ENCODE results near the gene SHISAL1.

Gene SHISAL1

DNA sequence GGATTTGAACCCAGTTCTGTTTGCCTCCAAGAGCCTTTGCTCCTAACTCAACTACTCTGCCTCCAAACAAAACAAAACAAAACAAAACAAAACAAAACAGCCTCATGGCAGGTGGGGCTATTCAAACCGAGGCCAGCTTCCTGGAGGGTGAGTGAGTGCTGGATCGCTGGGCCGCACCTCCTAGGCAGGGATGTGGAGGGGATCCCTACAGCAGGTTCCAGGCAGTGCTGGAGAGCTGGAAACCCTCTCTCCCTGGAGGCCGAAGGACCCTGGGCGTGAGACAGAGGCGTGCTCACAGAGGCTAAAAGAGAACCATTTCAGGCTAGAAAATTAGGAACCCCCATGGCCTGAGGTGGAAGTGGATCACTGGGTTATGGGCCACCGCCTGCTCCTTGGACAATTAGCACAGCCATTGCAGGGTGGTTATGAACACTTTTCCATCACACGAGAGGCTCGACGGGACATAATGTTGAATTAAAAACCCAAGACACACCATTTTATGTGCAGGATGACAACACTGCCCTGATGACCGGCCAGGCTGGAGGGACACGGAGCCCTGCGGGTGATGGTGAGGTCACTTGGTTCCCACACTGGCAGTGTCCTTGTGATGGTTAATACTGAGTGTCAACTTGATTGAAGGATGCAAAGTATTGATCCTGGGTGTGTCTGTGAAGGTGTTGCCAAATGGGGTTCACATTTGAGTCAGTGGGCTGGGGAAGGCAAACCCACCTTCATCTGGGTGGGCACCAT lies 35.2 kb downstream of the SHISAL1 start:
- 86% methylated on average over 13 of the region's 13 CpGs for WGBS
- no peak overlapping the region for H4K91ac ChIP-seq (ENCODE audit: low read length)

GRCh38 chr22:44276706-44277356 lies 35.9 kb downstream of the SHISAL1 start:
- no peak overlapping the region for H3K9ac ChIP-seq (ENCODE audit: low read length)

More for the DNA sequence above, 35.2 kb downstream of the SHISAL1 start:
- no peak for DNase-seq
- no peak overlapping the region for H4K8ac ChIP-seq (ENCODE audit: low read length)
- H3K27ac ChIP-seq (ENCODE audit: low read length, poor library complexity, severe bottlenecking) = no peak overlapping the region
- no peak overlapping the region for H3K18ac ChIP-seq (ENCODE audit: low read depth in 1 of 2, low read length in 2 of 2)
- no peak overlapping the region for H2BK15ac ChIP-seq (ENCODE audit: low read depth, poor library complexity, severe bottlenecking)
- H3K9me3 ChIP-seq (ENCODE audit: control insufficient read depth, low read length) = no peaks in the 10 kb centered on the region
- no peak overlapping the region for H2BK12ac ChIP-seq (ENCODE audit: low read length in 2 of 2)
- peaks cover 46 to 66% of the 10 kb centered on the region in 2 experiments for H3K27me3 ChIP-seq (ENCODE audit: control insufficient read depth in 1 of 2, insufficient read depth in 1 of 2, low read length in 2 of 2)
- H2AFZ ChIP-seq (ENCODE audit: low read depth, low read length) = no peak overlapping the region
- H3K23ac ChIP-seq (ENCODE audit: low read length in 2 of 2) = no peak overlapping the region
- no peaks in the 10 kb centered on the region for H3K36me3 ChIP-seq (ENCODE audit: control insufficient read depth in 1 of 2, insufficient read depth in 2 of 2, low read depth in 1 of 2, low read length in 2 of 2)
- no peak overlapping the region for H3K14ac ChIP-seq (ENCODE audit: low read length in 2 of 2)
- H3K9ac ChIP-seq (ENCODE audit: low read length) = no peak overlapping the region
- H3K79me1 ChIP-seq (replicated peaks; ENCODE audit: low read length, poor library complexity, severe bottlenecking) = no peaks in the 10 kb centered on the region
- H3K4me3 ChIP-seq (ENCODE audit: insufficient read depth in 1 of 2, low read depth in 1 of 2, low read length in 2 of 2) = no peak overlapping the region
- no peak overlapping the region for H3K4ac ChIP-seq (ENCODE audit: low read depth in 1 of 2, low read length in 2 of 2)
- H2AK5ac ChIP-seq (ENCODE audit: low read length, severe bottlenecking) = no peak overlapping the region
- H3K4me1 ChIP-seq (ENCODE audit: control insufficient read depth, insufficient read depth, low read depth, low read length) = peaks cover 2% of the 10 kb centered on the region
- no peak overlapping the region for H2BK120ac ChIP-seq (ENCODE audit: low read depth, low read length)
- H2BK5ac ChIP-seq (ENCODE audit: low read depth, low read length, poor library complexity, severe bottlenecking) = no peak overlapping the region
- no peak overlapping the region for H3K4me2 ChIP-seq (ENCODE audit: low read length, poor library complexity, severe bottlenecking)

GRCh38 chr22:44276041-44276440 lies 36.7 kb downstream of the SHISAL1 start:
- Histone ChIP-seq H3K9ac (ENCODE audit: low read length) (no peak overlapping the region), H3K23ac (ENCODE audit: low read length in 2 of 2) (no peak overlapping the region), H3K27me3 (ENCODE audit: control insufficient read depth in 1 of 2, insufficient read depth in 1 of 2, low read length in 2 of 2) (peaks cover 42 to 57% of the 10 kb centered on the region in 2 experiments), H2BK120ac (ENCODE audit: low read depth, low read length) (no peak overlapping the region), H2AFZ (ENCODE audit: low read depth, low read length) (no peak overlapping the region), H3K9me3 (ENCODE audit: control insufficient read depth, low read length) (no peaks in the 10 kb centered on the region), H3K4me1 (ENCODE audit: control insufficient read depth, insufficient read depth, low read depth, low read length) (peaks cover 2% of the 10 kb centered on the region), H3K36me3 (ENCODE audit: control insufficient read depth in 1 of 2, insufficient read depth in 2 of 2, low read depth in 1 of 2, low read length in 2 of 2) (no peaks in the 10 kb centered on the region), H3K4ac (ENCODE audit: low read depth in 1 of 2, low read length in 2 of 2) (no peak overlapping the region), H3K79me1 (replicated peaks; ENCODE audit: low read length, poor library complexity, severe bottlenecking) (no peaks in the 10 kb centered on the region), H3K4me3 (ENCODE audit: insufficient read depth in 1 of 2, low read depth in 1 of 2, low read length in 2 of 2) (no peak overlapping the region), H4K8ac (ENCODE audit: low read length) (no peak overlapping the region), H2BK12ac (ENCODE audit: low read length in 2 of 2) (no peak overlapping the region), H2BK5ac (ENCODE audit: low read depth, low read length, poor library complexity, severe bottlenecking) (no peak overlapping the region), H2BK15ac (ENCODE audit: low read depth, poor library complexity, severe bottlenecking) (no peak overlapping the region), H3K14ac (ENCODE audit: low read length in 2 of 2) (no peak overlapping the region), H3K27ac (ENCODE audit: low read length, poor library complexity, severe bottlenecking) (no peak overlapping the region), H4K91ac (ENCODE audit: low read length) (no peak overlapping the region), H2AK5ac (ENCODE audit: low read length, severe bottlenecking) (no peak overlapping the region), H3K18ac (ENCODE audit: low read depth in 1 of 2, low read length in 2 of 2) (no peak overlapping the region), H3K4me2 (ENCODE audit: low read length, poor library complexity, severe bottlenecking) (no peak overlapping the region)
- WGBS = 84% methylated on average over 10 of the region's 10 CpGs
- DNase-seq = no peak

More at GRCh38 chr22:44276706-44277356, 35.9 kb downstream of the SHISAL1 start:
- Histone ChIP-seq H2AFZ (ENCODE audit: low read depth, low read length) (no peak overlapping the region), H2BK5ac (ENCODE audit: low read depth, low read length, poor library complexity, severe bottlenecking) (no peak overlapping the region), H4K8ac (ENCODE audit: low read length) (no peak overlapping the region), H3K4me1 (ENCODE audit: control insufficient read depth, insufficient read depth, low read depth, low read length) (peaks cover 2% of the 10 kb centered on the region), H4K91ac (ENCODE audit: low read length) (no peak overlapping the region), H3K4ac (ENCODE audit: low read depth in 1 of 2, low read length in 2 of 2) (no peak overlapping the region), H3K27ac (ENCODE audit: low read length, poor library complexity, severe bottlenecking) (no peak overlapping the region), H2BK15ac (ENCODE audit: low read depth, poor library complexity, severe bottlenecking) (no peak overlapping the region), H2BK12ac (ENCODE audit: low read length in 2 of 2) (no peak overlapping the region), H3K36me3 (ENCODE audit: control insufficient read depth in 1 of 2, insufficient read depth in 2 of 2, low read depth in 1 of 2, low read length in 2 of 2) (no peaks in the 10 kb centered on the region), H3K9me3 (ENCODE audit: control insufficient read depth, low read length) (no peaks in the 10 kb centered on the region), H3K4me3 (ENCODE audit: insufficient read depth in 1 of 2, low read depth in 1 of 2, low read length in 2 of 2) (no peak overlapping the region), H3K18ac (ENCODE audit: low read depth in 1 of 2, low read length in 2 of 2) (no peak overlapping the region), H3K79me1 (replicated peaks; ENCODE audit: low read length, poor library complexity, severe bottlenecking) (no peaks in the 10 kb centered on the region), H3K4me2 (ENCODE audit: low read length, poor library complexity, severe bottlenecking) (no peak overlapping the region), H3K23ac (ENCODE audit: low read length in 2 of 2) (no peak overlapping the region), H3K14ac (ENCODE audit: low read length in 2 of 2) (no peak overlapping the region), H3K27me3 (ENCODE audit: control insufficient read depth in 1 of 2, insufficient read depth in 1 of 2, low read length in 2 of 2) (peaks cover 46 to 64% of the 10 kb centered on the region in 2 experiments), H2BK120ac (ENCODE audit: low read depth, low read length) (no peak overlapping the region), H2AK5ac (ENCODE audit: low read length, severe bottlenecking) (no peak overlapping the region)
- WGBS = 85% methylated on average over 18 of the region's 18 CpGs
- no peak for DNase-seq

GRCh38 chr22:44275631-44275995 lies 37.1 kb downstream of the SHISAL1 start:
- H3K4ac ChIP-seq (ENCODE audit: low read depth in 1 of 2, low read length in 2 of 2) = no peak overlapping the region
- H3K14ac ChIP-seq (ENCODE audit: low read length in 2 of 2) = no peak overlapping the region
- no peak overlapping the region for H3K23ac ChIP-seq (ENCODE audit: low read length in 2 of 2)
- no peaks in the 10 kb centered on the region for H3K79me1 ChIP-seq (replicated peaks; ENCODE audit: low read length, poor library complexity, severe bottlenecking)
- no peak overlapping the region for H3K4me2 ChIP-seq (ENCODE audit: low read length, poor library complexity, severe bottlenecking)
- no peak overlapping the region for H4K91ac ChIP-seq (ENCODE audit: low read length)
- H3K4me1 ChIP-seq (ENCODE audit: control insufficient read depth, insufficient read depth, low read depth, low read length) = peaks cover 2% of the 10 kb centered on the region
- no peaks in the 10 kb centered on the region for H3K36me3 ChIP-seq (ENCODE audit: control insufficient read depth in 1 of 2, insufficient read depth in 2 of 2, low read depth in 1 of 2, low read length in 2 of 2)
- no peak overlapping the region for H3K9ac ChIP-seq (ENCODE audit: low read length)
- H2AFZ ChIP-seq (ENCODE audit: low read depth, low read length) = no peak overlapping the region
- 81% methylated on average over 5 of the region's 5 CpGs for WGBS
- H2BK15ac ChIP-seq (ENCODE audit: low read depth, poor library complexity, severe bottlenecking) = no peak overlapping the region
- no peak overlapping the region for H4K8ac ChIP-seq (ENCODE audit: low read length)
- no peak overlapping the region for H3K18ac ChIP-seq (ENCODE audit: low read depth in 1 of 2, low read length in 2 of 2)
- no peak for DNase-seq
- H2BK5ac ChIP-seq (ENCODE audit: low read depth, low read length, poor library complexity, severe bottlenecking) = no peak overlapping the region
- H2BK120ac ChIP-seq (ENCODE audit: low read depth, low read length) = no peak overlapping the region
- no peaks in the 10 kb centered on the region for H3K9me3 ChIP-seq (ENCODE audit: control insufficient read depth, low read length)
- no peak overlapping the region for H3K4me3 ChIP-seq (ENCODE audit: insufficient read depth in 1 of 2, low read depth in 1 of 2, low read length in 2 of 2)
- H2BK12ac ChIP-seq (ENCODE audit: low read length in 2 of 2) = no peak overlapping the region
- H2AK5ac ChIP-seq (ENCODE audit: low read length, severe bottlenecking) = no peak overlapping the region
- peaks cover 38 to 53% of the 10 kb centered on the region in 2 experiments for H3K27me3 ChIP-seq (ENCODE audit: control insufficient read depth in 1 of 2, insufficient read depth in 1 of 2, low read length in 2 of 2)
- H3K27ac ChIP-seq (ENCODE audit: low read length, poor library complexity, severe bottlenecking) = no peak overlapping the region
